HG03575 (cell line): ENCODE data around the gene EHHADH.
A peak's percentile ranks its signal among the peaks of the same experiment; 100 is the strongest.
"Not testable (repeated sequence)": the region's sequence is repeated elsewhere in the genome, so short reads cannot be mapped to it uniquely, and the experiment has no call there.

Experiments
- ATAC-seq: cut with Tn5 transposase; IDR thresholded peaks from one replicate; pipeline ENCODE4 v1.9.1; 2021; ENCODE audit not compliant: unreplicated experiment, insufficient number of reproducible peaks, low FRiP score; ENCODE audit errors: extremely low read depth

EHHADH gene

GRCh38 chr3:185257334-185257733, 3.5 kb upstream of the EHHADH start:
- no peak for ATAC-seq

GRCh38 chr3:185254799-185255198, 950 bp upstream of the EHHADH start:
- ATAC-seq: no peak

DNA sequence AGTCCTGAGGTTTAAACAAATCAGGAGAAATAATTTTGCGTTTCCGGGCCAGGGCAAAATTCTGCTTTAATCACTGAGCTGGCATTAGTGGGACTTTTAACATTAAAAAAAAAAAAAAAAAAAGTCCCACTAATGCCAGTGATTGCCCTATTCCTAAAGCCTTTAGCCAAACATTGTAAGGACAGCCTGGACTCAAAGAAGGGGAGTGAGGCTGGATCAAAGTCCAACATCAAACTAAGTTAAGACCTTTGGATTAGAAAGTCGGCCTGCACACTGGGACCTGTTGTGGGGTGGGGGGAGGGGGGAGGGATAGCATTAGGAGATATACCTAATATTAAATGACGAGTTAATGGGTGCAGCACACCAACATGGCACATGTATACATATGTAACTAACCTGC, 716 bp downstream of the EHHADH start:
- not testable (repeated sequence) for ATAC-seq

GRCh38 chr3:185251272-185251671, 2.6 kb downstream of the EHHADH start:
- ATAC-seq: no peak

DNA sequence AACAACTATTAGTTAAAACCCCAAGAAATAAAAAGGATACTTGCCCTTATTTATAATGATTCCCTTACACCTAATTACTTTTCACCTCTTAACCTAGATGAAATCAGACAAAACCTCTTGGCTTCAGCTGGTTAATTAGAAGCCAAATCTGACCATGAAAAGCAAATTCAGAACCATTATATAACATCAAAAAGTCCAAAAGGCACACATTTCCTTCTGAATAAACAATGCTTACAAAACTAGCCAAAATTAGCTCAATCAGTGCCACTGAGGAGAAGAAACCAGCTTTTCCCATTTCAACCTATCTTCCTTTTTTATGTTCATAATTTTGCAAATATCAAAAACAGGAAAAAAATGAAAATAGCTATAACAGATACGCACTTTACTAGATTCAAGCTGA, 3.2 kb downstream of the EHHADH start:
- ATAC-seq: no peak

DNA sequence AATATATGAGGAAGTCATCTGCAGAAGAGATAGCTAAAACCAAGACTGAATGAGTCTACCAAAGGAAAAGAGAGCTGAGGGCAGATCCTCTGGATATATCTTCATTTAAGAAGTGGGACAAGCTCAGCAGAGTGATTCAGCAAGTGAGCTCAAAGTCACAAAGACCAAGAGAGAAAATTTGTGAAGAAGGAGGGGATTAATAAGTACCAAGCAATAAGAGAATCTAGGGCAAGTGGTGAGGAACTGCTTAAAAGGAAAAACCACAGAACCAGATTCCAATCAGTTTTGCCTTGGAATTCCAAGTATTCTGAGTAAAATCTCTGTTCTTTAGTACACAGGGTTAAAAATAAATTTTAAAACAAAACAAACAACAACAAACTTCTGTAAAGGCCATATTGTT, 3.6 kb downstream of the EHHADH start:
- no peak for ATAC-seq

- ATAC-seq: no peak
Observed at GRCh38 chr3:185242642-185243041, 11.2 kb downstream of the EHHADH start.

DNA sequence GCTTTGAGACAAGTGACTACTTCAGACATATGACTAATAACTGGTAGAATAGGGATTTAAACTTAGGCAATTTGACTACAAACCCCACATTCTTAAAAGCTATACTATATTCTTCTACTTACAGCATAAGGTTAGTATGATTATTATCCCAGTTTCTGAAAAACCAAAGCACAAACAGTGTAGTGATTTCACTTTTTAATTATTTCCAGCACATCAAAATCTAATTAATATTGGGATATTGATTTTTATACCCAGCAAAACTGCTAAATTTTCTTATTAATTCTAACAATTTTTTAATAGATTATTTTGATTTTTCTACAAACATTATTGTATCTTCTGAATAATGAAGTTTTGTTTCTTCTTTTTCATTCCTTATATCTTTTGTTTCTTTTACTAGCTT, 16.9 kb downstream of the EHHADH start:
- no peak for ATAC-seq

DNA sequence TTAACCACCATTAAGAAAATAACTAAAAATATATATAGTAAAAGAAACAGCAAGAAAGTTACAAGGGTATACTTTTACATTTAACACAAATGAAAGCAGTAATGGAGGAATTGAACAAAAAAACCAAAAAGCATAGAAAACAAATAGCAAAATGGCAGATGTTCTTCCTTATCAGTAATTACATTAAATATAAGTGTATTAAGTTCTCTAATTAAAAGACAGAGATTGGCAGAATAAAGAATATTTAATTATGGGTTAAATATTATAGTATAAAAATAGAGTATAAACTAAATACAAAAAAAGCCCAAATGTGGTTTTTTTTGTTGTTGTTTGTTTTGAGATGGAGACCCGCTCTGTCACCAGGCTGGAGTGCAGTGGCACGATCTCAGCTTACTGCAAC, 20.5 kb downstream of the EHHADH start:
- no peak for ATAC-seq

- ATAC-seq: not testable (repeated sequence)
Observed at GRCh38 chr3:185226526-185226925, 27.3 kb downstream of the EHHADH start.

DNA sequence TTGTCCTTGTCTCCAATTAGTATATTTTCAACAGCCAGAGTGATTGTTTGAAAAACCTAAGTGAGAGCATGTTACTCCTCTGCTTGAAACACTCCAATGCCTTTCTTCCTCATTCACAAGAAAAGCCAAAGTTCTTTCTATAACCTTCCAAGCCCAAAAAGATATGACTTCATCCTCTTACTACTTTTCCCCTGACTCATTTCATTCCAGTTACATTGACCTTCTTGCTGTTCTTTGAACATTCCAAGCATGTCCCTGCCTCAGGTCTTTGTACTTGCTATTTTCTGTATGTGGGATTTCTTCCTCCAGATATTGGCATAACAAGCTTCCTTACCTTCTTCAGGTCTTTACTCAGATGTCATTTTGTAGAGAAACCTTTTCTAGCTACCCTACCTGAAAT, 28.3 kb downstream of the EHHADH start:
- no peak for ATAC-seq

DNA sequence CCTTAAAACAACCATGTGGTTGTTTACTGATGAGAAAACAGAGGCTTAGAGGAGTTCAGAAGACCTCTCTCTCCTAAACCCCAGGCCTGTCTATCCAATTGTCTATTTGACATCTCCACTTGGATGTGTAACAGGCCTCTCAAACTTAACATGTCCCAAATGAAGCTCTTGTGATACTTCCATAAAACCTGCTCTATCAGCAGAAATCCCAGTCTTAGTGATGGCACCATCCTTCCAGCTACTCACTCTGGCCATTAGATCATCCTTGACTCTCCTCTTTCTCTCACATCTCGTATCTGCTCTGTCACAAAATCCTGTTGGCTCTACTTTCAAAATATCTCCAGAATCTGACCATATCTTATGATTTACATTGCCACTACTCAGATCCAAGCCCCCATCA, 28.8 kb downstream of the EHHADH start:
- ATAC-seq: no peak

GRCh38 chr3:185221203-185221602, 32.6 kb downstream of the EHHADH start:
- no peak for ATAC-seq

DNA sequence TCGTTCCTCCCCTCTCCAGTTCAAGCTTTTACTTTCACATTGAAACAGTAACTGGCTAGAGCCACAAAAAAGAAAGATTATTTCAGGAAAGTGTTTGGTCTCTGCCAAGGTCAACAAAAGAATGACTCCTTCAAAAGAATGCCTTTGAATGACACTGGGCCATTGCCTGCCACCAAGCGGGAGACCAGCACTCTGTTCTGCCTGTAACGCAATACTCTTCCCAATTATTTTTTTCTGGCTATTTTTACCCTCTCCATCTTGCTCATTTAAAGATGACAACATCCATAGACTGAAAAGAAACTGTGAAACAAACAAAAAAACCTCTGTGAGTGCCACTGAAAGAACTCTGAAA, 37.3 kb downstream of the EHHADH start:
- ATAC-seq: no peak

GRCh38 chr3:185215873-185216606, 37.8 kb downstream of the EHHADH start:
- no peak for ATAC-seq

- no peak for ATAC-seq
Observed at GRCh38 chr3:185212559-185212958, 41.3 kb downstream of the EHHADH start.

- no peak for ATAC-seq
Observed at GRCh38 chr3:185212086-185212485, 41.8 kb downstream of the EHHADH start.

DNA sequence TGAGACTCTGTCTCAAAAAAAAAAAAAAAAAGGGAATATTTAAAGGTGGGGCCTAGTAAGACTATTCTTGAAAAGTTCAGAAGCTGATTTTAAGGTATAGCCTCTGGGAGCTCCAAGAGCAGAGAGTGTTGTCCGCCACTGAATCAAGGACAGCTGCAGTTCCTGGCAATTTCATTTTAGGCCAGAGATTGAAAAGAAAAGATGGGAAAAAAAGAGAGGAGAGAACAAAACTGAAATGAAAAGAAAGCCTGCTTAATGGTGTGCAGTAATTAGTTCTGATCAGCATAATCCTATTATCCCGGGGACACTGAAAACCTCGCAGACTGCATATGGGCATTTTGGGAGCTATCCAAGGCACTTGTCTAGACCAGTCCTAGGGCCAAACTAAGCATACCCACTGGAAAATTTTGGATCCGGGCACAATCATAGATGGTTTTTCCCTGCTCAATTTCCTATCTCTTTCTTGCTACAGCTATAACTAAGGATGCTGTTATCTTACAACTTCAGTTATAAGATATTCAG, 43.2 kb downstream of the EHHADH start:
- ATAC-seq: no peak

DNA sequence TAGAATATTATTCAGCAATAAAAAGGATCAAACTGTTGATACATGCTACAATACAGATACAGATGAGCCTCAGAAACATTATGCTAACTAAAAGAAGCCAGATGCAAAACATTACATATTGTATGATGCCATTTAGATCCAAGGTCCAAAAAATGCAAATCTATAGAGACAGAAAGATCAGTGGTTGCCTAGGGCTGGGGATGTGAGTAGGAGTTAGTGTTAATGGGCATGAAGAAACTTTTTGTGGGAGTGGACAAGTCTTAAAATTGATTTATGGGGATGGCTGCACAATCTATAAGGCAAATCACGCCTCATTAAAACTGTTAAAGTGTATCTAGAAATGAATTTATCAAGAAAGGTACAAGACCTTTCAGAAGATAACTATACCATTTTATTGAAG, 45.0 kb downstream of the EHHADH start:
- ATAC-seq: no peak

- ATAC-seq: peak; percentile 92
Observed at GRCh38 chr3:185207931-185208746, 45.7 kb downstream of the EHHADH start.
